Subcutaneous abdominal adipose tissue (tissue), 5 donors: ENCODE data around the gene GAGE13.
"Not testable (repeated sequence)": the region's sequence is repeated elsewhere in the genome, so short reads cannot be mapped to it uniquely, and the experiment has no call there.

Experiments used
- H3K27ac ChIP-seq: one replicate; pipeline ENCODE4 v1.7.0; 2013; ENCODE audit warnings: low read depth, mild to moderate bottlenecking, inconsistent platforms, low read length, moderate library complexity
- H3K27me3 ChIP-seq, 5 donors: one replicate each; pipeline ENCODE4 v1.7.0; 2013; ENCODE audit warnings: low read length in 5 of 5, inconsistent platforms in 1 of 5; ENCODE audit not compliant: control insufficient read depth in 5 of 5, insufficient read depth in 4 of 5
- H3K36me3 ChIP-seq, 5 donors: one replicate each; pipeline ENCODE4 v1.7.0; 2013; ENCODE audit warnings: low read length in 5 of 5; ENCODE audit not compliant: control insufficient read depth in 5 of 5, insufficient read depth in 5 of 5
- H3K4me1 ChIP-seq, 5 donors: one replicate each; pipeline ENCODE4 v1.7.0; 2013; ENCODE audit warnings: low read length in 5 of 5, mild to moderate bottlenecking in 3 of 5, moderate library complexity in 1 of 5; ENCODE audit not compliant: control insufficient read depth in 5 of 5, insufficient read depth in 5 of 5
- H3K4me3 ChIP-seq, 5 donors: one replicate each; pipeline ENCODE4 v1.7.0; 2013; ENCODE audit warnings: low read length in 5 of 5, low read depth in 1 of 5
- H3K9ac ChIP-seq, 5 donors: one replicate each; pipeline ENCODE4 v1.7.0; 2013; ENCODE audit warnings: low read length in 5 of 5, mild to moderate bottlenecking in 4 of 5, moderate library complexity in 3 of 5
- H3K9me3 ChIP-seq, 5 donors: one replicate each; pipeline ENCODE4 v1.7.0; 2013; ENCODE audit warnings: low read length in 5 of 5; ENCODE audit not compliant: control insufficient read depth in 5 of 5
- donor health status: healthy.
- donor health status: healthy.
- donor health status: healthy.
- donor health status: healthy.
- donor health status: healthy.

Gene GAGE13, protein sequence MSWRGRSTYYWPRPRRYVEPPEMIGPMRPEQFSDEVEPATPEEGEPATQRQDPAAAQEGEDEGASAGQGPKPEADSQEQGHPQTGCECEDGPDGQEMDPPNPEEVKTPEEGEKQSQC

DNA sequence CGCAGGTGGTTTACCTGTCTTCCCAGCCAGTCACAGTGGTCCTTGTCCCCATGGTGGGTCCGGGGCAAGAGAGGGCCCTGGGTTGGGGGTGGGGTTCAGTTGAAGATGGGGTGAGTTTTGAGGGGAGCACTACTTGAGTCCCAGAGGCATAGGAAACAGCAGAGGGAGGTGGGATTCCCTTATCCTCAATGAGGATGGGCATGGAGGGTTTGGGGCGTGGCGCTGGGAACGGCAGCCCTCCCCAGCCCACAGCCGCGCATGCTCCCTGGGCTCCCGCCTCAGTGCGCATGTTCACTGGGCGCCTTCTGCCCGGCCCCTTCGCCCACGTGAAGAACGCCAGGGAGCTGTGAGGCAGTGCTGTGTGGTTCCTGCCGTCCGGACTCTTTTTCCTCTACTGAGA is at the start of gene GAGE13:
Gene GAGE13 (plus strand): TSS at position 301 of the 400 bp plus-strand sequence. CDS start 1,156 bp downstream, outside the sequence.
- not testable (repeated sequence) for H3K4me1 ChIP-seq, H3K4me3 ChIP-seq, H3K9ac ChIP-seq, H3K27ac ChIP-seq, H3K27me3 ChIP-seq, H3K36me3 ChIP-seq, H3K9me3 ChIP-seq

DNA sequence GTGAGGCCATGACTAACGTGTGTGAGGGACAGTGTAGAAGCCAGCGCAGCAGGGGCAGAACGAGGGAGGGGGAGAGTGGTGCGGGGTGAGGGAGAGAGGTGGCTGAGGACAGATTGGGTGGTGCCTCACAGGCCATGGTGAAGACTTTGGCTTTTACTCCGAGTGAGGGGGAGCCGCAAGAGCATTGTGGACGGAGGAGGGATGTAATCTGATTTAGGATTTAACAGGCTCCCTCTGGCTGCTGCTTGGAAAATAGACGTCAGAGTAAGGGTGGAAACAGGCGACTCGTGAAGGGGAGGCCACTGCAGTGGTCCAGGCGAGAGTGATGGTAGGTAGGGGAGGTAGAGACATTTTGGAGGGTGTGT is 48.8 kb upstream of the GAGE13 start:
- H3K36me3 ChIP-seq: peaks cover 0 to 4% (median 0%) of the 10 kb centered on the region in 5 donors
- H3K4me1 ChIP-seq: no peaks in the 10 kb centered on the region
- H3K27me3 ChIP-seq: peaks cover 0 to 15% (median 11%) of the 10 kb centered on the region in 5 donors
- H3K4me3 ChIP-seq: no peak overlapping the region
- no peaks in the 10 kb centered on the region for H3K9me3 ChIP-seq
- no peak overlapping the region for H3K9ac ChIP-seq
- H3K27ac ChIP-seq: no peak overlapping the region

DNA sequence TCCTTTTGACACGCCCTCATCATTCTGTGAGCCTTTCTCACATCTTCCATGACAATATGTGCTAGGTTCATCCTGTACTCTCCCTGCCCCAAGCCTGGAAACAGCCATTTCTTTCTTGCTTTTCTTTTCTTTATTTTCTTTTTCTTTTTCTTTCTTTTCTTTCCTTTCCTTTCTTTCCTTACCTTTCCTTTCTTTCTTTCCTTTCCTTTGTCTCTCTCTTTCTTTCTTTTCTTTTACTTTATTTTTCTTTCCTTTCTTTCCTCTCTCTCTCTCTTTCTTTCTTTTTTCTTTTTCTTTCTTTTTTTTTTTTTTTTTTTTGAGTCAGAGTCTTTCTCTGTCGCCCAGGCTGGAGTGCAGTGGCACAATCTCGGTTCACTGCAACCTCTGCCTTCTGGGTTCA is 47.2 kb upstream of the GAGE13 start:
- H3K4me1 ChIP-seq: no peaks in the 10 kb centered on the region
- no peak overlapping the region for H3K27ac ChIP-seq
- peaks cover 0 to 15% (median 12%) of the 10 kb centered on the region in 5 donors for H3K27me3 ChIP-seq
- H3K9me3 ChIP-seq: no peaks in the 10 kb centered on the region
- no peak overlapping the region for H3K9ac ChIP-seq
- peaks cover 0 to 4% (median 0%) of the 10 kb centered on the region in 5 donors for H3K36me3 ChIP-seq
- no peak overlapping the region for H3K4me3 ChIP-seq

DNA sequence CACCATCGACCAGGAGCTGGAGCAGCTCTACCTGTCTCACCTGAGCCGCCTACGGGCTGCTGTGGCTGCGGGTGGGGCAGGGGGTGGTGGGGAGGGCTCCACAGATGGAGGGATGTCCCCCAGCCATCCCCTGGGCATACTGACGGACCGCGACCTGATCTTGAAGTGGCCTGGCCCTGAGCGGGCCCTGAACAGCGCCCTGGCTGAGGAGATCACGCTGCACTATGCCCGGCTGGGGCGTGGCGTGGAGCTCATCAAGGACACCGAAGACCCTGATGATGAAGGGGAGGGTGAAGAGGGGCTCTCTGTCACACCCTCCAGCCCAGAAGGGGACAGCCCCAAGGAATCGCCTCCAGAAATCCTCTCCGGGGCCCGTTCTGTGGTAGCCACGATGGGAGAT is 45.2 kb upstream of the GAGE13 start:
- H3K27ac ChIP-seq: no peak overlapping the region

DNA sequence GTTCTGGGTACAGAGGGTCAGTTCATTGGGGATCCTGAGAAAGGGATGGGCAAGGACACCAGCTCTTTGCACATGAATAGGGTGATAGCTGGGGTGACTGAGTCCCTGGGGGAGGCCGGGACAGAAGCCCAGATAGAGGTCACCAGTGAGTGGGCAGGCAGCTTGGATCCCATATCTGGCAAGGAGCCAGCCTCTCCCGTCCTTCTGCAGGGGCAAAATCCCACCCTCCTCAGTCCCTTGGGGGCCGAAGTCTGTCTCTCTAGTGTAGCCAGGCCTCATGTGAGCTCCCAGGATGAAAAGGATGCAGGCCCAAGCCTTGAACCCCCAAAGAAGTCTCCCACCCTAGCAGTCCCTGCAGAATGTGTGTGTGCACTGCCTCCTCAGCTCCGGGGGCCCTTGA is 44.8 kb upstream of the GAGE13 start:
- Histone ChIP-seq H3K27ac (no peak overlapping the region), H3K9me3 (no peaks in the 10 kb centered on the region), H3K4me1 (no peaks in the 10 kb centered on the region), H3K27me3 (peaks cover 0 to 20% (median 13%) of the 10 kb centered on the region in 5 donors), H3K4me3 (no peak overlapping the region), H3K9ac (no peak overlapping the region), H3K36me3 (peaks cover 0 to 4% (median 0%) of the 10 kb centered on the region in 5 donors)

More for the DNA sequence above, 45.2 kb upstream of the GAGE13 start:
- no peak overlapping the region for H3K9ac ChIP-seq
- H3K4me3 ChIP-seq: no peak overlapping the region
- no peaks in the 10 kb centered on the region for H3K9me3 ChIP-seq
- H3K4me1 ChIP-seq: no peaks in the 10 kb centered on the region
- peaks cover 0 to 20% (median 13%) of the 10 kb centered on the region in 5 donors for H3K27me3 ChIP-seq
- H3K36me3 ChIP-seq: peaks cover 0 to 4% (median 0%) of the 10 kb centered on the region in 5 donors

DNA sequence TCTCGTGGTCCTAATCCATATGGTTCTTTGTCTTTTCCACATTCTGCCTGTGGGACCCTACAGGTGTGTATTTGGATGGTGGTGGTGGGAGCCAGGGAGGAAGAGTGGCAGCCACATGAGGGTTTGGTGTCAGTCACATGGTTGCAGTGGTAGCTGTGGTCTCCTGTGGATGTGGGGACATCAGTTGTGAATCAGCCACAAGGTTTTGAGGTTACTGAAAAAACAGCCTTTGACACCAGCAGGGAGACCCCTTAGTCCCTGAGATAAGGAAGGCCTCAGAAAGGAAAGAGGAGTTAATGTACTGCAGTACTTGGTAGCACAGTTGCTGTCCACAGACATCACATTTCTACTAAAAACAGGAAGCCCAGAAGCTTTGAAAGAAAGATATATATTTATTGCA is 43.7 kb upstream of the GAGE13 start:
- no peak overlapping the region for H3K4me3 ChIP-seq
- H3K9me3 ChIP-seq: no peaks in the 10 kb centered on the region
- no peak overlapping the region for H3K27ac ChIP-seq
- H3K9ac ChIP-seq: no peak overlapping the region
- H3K4me1 ChIP-seq: no peaks in the 10 kb centered on the region
- H3K27me3 ChIP-seq: peaks cover 0 to 21% (median 13%) of the 10 kb centered on the region in 5 donors
- H3K36me3 ChIP-seq: peaks cover 0 to 4% (median 0%) of the 10 kb centered on the region in 5 donors

DNA sequence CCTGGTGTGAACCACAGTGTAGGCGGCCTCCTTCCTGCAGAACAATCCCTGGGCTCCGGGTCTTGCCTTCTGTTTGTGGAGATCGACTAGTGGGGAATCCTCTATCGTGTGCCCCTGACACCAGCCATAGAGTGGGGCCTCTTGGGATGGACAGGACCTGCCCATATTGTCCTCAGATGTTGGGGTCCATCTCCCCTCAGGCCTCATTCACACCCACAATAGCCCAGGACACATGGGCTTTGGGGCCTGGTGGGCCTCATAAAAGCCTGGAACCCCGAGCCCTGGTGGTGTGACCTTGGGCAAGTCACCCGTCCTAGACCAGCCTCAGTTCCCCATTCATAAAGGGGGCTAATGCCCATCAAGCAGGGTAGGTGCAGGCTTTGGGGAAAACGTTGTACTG is 41.2 kb upstream of the GAGE13 start:
- Histone ChIP-seq H3K4me3 (no peak overlapping the region), H3K36me3 (peaks cover 0 to 4% (median 0%) of the 10 kb centered on the region in 5 donors), H3K4me1 (no peaks in the 10 kb centered on the region), H3K27ac (no peak overlapping the region), H3K9me3 (no peaks in the 10 kb centered on the region), H3K27me3 (peaks cover 0 to 24% (median 13%) of the 10 kb centered on the region in 5 donors), H3K9ac (no peak overlapping the region)

DNA sequence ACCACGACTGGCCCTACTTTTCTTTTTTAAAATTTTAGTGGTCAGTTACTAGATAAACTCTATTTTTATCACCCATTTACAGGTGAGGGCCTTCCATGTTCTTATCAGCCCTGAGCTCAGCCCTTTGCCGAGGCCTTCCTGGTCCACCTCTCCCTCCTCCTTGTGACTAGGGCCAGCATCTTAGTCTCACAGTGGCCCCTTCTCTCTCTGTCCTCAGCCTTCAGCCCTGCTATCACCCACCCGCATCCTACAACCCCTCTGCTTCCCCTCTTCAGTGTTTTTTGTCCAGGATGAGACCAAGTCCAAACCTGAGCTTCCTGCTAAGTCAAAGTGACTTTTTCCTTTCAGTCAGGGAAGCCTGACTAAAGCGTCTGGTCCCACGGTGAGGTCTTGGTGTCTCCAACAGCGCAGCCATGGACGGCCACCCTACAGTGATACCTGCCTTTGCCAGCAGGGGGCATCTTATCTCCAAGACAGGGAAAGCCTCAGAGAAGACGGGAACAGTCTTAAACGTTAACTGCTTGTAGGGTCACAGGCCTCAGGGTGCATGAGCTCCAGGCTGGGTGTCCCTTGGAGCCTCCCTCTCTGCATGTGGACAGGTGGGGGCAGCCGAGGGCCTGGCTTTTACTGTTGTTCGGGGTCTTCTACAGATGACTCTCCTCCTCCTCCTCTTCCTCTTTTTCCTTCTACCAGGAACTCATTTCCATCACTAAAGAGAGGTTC is 39.6 kb upstream of the GAGE13 start:
- H3K27ac ChIP-seq: no peak overlapping the region
- no peak overlapping the region for H3K4me3 ChIP-seq
- no peaks in the 10 kb centered on the region for H3K36me3 ChIP-seq
- no peaks in the 10 kb centered on the region for H3K4me1 ChIP-seq
- H3K27me3 ChIP-seq: peaks cover 0 to 18% (median 9%) of the 10 kb centered on the region in 5 donors
- H3K9me3 ChIP-seq: no peaks in the 10 kb centered on the region
- no peak overlapping the region for H3K9ac ChIP-seq

DNA sequence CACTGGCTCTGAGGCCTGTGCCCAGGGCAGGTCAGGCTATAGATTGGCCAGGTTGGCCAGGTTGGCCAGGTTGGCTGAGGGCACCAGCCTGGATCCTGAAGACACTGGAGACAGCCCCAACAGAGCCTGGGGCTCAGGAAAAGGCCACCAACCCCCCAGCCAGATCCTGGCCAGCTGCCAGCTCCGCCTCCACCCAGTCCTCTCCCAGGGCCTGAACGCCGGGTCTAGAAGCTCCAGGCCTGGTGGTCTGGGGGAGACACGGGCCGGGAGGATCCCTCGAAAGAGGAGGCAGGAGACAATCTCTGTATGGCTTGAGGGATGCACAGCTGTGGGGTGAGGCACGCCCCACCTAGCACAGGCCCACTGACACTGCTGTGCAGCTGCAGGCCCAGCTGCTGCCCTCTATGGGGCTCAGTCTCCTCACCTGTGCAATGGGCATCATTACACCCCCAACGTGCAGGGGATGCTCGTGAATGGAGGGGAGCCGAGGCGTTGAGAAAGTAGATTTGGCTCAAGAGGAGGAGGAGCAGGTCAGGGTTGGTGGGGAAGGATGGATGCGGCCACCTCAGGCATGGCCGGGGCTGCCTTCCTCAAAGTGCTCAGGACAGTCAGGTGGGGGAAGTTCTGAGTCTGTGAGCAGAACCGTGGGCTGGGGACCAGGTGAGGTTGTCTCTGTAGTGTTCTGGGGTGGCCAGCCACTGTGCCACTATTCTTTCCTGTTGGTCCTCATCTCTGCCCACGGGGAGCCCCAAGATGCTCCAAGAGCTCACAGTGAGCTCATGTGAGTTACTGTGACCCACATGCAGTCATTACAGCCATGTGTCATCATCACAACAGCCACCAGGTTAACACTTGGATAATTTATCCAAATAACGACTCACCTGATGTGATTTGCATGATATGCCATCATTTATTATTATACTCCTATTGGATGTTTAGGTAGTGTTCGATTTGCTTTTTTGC is 38.7 kb upstream of the GAGE13 start:
- H3K4me1 ChIP-seq: no peaks in the 10 kb centered on the region
- peaks cover 0 to 12% (median 8%) of the 10 kb centered on the region in 5 donors for H3K27me3 ChIP-seq
- H3K9me3 ChIP-seq: no peaks in the 10 kb centered on the region
- H3K36me3 ChIP-seq: no peaks in the 10 kb centered on the region
- no peak overlapping the region for H3K4me3 ChIP-seq
- no peak overlapping the region for H3K9ac ChIP-seq
- no peak overlapping the region for H3K27ac ChIP-seq

DNA sequence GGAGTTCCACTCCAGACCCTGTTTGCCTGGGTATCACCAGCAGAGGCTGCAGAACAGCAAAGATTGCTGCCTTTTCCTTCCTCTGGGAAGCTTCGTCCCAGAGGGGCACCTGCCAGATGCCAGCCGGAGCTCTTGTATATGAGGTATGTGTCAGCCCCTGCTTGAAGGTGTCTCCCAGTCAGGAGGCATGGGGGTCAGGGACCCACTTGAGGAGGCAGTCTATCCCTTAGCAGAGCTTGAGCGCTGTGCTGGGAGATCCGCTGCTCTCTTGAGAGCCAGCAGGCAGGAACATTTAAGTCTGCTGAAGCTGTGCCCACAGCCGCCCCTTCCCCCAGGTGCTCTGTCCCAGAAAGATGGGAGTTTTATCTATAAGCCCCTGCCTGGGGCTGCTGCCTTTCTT is 32.1 kb upstream of the GAGE13 start:
- not testable (repeated sequence) for H3K36me3 ChIP-seq, H3K4me3 ChIP-seq, H3K9me3 ChIP-seq, H3K27ac ChIP-seq, H3K9ac ChIP-seq, H3K4me1 ChIP-seq
- peaks cover 3 to 13% (median 5%) of the 10 kb centered on the region in 5 donors for H3K27me3 ChIP-seq
